CD4-positive, alpha-beta T cell treated with Interferon gamma for 1 hour (primary cell): ENCODE data around the gene NEURL1.
"Not testable (repeated sequence)": the region's sequence is repeated elsewhere in the genome, so short reads cannot be mapped to it uniquely, and the experiment has no call there.

ENCODE experiments used
- DNase-seq: peaks from one replicate; pipeline ENCODE4 v3.0.0-alpha.2; 2020

The NEURL1 gene

DNA sequence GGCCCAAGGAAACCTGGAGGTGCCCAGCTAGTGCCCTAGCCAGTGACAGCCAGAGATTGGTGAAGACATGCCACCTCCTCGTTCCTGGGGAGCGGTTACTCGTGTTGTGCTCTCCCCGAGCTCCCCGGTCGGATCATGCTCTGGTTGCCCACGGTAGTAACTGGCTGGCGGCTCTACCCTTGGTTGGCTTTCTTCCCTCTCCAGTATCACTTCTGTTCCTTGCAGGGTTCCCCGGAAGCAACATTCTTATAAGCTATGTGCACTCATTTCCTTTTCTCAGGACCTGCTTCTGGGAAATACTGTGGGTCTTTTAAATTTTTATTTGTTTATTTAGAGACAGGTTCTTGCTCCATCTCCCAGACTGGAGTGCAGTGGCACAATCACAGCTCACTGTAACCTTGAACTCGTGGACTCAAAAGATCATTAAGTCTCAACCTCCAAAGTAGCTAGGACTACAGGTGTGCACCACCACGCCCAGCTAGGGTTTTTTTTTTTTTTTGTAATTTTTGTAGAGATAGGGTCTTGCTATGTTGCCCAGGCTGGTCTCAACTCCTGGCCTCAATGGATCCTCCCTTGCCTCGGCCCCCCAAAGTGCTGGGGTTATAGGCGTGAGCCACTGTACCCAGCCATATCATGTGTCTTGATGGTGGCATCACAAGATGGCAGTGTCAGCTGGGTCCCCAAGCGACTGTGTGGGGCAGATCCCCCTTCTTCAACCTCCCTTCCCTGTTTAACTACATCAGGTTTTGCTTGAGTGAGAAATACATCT, 27.9 kb upstream of the NEURL1 start:
- DNase-seq = peak; percentile 43

DNA sequence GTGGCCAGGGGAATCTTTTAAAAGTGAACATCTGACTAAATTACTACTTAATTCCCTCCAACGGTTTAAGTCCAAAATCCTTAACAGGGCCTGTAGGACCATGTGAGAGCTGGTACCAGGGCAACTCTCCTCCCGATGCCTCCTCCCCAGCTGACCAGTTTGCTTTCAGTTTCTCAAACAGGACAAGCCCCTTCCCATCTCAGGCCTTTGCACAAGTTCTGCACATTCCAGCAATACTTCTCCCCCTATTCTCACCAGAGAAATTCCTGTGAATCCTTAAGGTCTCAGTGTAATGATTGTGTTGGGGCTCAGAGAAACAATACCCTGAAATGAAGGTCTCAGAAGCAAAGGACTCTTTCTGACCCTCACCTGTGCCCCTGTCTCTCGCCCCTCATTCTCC, 26.8 kb upstream of the NEURL1 start:
- DNase-seq = no peak

DNA sequence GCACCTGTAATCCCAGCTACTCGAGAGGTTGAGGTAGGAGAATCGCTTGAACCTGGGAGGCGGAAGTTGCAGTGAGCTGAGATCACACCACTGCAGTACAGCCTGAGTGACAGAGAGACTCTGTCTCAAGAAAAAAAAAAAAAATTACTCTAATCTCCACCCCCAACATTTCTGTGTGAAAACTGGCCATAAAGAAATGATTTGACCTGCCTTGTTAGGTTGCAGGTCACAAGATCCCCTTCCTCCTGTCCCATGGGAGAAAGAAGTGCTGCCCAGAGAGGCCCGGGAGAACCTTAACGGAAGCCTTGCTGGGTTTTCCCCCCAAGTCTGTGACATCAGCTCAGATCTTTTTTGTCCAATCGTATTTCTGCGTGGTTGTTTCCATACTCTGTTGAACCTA, 26.1 kb upstream of the NEURL1 start:
- peak; percentile 34 for DNase-seq

DNA sequence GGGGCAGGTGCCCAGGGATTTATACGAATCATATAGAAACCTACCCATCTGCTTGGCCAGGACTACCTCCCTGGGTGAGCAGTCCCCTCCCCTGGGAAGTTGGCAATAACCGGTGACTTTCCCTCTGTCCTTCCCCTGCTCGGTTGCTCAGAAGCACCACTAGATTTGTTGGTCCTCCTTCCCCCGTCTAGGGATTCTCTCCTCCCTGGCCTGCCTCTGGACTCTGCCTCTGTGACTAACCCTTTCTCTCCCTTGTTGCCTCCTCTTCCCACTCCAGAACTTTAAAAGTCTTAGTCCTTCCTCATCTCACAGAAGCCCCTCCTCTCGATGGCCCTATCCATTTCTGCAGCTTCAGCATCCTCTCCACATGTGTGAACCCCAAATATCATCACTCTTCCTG, 24.3 kb upstream of the NEURL1 start:
- no peak for DNase-seq

DNA sequence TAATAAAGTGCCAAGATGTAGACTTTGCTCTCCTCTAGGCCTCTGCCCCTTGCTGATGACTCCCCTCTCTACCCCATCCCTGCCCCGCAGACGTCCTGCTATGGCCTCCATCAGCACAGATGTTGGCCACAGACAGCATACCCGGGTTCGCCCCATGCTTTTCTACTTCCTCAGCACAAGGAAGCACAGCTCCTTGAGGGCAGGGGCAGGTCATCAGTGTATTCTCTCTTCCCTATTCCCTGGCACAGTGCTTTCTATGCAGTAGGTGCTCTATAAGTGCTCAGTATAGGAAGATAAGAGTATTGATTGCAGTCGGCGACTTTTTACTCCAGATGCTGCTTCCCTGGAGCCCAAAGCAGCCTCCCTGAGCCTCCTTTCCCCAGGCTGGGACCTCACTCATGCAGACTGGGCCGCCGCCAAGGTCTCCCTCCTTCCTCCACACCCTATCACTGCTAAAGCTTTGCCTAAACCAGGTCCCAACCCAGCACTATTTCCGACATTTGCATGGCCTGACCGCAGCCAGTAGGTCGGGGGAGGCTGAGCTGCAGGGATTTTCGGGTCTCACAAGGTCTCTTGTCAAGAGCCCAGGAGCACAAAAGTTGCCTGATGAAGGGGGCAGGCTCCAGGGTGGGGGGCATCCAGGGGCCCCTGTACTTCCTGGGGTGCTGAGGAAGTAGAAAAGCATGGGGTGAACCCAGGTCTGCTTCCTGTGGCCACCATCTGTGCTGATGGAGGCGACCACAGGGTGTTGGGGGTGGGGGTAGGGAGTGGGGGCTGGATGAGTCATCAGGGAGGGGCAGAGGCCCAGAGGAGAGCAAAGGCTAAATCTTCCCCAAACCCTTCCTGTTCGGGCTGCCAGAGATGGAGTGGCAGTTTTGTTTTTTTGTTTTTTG, 22.5 kb upstream of the NEURL1 start:
- DNase-seq = peak; percentile 78

DNA sequence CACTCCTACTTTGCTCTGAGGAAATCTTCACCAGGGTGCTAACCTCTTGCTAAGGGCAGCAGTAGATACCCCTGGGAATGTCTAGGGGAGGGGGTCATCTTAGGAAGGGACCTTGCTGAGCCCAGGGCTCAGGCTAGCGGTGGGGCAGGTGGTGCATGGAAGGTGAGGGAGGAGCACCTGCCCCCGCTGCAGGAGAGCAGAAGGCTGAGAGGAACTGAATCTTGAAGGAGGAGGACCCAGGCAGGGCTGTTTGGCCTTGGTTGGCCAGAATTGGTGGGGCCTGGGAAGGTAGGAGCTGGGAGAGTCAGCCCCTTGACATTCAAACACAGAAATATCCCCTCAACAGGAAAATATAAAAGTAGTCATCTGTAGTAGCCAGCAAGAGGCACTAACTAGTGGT, 21.5 kb upstream of the NEURL1 start:
- no peak for DNase-seq

DNA sequence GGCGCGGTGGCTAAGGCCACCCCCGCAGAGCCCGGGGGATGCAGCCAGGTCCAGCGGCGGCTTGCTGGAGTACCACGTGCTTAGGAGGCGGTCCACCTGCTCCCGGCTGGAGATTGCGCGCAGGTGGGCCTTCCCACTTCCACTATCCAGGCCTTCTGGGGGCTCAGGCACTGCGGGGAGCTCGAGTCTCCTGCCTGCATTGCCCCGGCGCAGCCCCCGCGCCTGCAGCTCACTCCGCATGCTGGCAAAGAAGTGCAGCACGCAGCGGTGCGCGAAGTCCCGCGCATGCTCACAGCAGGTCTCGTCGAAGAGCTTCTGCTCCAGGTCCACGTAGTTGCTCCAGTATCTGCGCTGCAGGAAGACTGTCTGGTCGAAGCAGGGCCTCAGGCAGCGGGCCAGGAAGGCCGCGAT, 20.2 kb upstream of the NEURL1 start:
- no peak for DNase-seq

DNA sequence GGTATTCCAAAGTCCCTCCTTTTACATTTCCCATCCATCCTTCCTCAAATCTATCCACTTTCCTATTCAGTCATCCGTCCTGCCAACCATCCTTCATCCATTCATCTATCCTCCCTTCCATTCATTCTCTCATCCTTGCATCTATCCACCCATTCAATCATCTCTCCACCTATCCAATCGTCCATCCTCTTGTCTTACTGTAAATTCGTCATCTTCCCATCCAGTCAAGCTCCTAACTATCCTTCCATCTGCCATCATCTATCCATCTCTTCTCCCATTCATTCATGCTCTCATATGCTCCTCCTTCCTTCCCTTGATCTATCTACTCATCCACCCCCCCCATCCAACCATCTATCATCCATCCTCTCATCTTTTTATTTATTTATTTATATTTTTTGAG, 19.4 kb upstream of the NEURL1 start:
- no peak for DNase-seq

DNA sequence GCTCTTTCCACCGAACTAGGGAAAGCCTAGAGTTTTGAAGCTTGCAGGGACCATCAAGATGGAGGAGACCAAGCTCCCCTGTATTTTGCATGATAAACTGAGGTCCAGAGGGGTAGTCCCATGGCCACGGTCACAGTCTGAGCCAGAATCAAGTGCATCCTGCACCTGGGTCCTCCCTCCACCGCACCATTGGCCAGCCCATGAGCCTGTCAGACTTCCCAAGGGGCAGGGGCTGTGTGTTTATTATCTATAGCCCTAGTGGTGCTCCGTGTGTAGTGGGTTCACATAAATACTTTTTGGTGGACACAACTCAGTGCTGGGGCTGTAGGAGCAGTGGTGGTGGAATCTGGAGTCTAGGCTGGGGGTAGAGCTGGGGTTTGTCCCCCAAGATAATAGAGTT, 18.1 kb upstream of the NEURL1 start:
- no peak for DNase-seq

DNA sequence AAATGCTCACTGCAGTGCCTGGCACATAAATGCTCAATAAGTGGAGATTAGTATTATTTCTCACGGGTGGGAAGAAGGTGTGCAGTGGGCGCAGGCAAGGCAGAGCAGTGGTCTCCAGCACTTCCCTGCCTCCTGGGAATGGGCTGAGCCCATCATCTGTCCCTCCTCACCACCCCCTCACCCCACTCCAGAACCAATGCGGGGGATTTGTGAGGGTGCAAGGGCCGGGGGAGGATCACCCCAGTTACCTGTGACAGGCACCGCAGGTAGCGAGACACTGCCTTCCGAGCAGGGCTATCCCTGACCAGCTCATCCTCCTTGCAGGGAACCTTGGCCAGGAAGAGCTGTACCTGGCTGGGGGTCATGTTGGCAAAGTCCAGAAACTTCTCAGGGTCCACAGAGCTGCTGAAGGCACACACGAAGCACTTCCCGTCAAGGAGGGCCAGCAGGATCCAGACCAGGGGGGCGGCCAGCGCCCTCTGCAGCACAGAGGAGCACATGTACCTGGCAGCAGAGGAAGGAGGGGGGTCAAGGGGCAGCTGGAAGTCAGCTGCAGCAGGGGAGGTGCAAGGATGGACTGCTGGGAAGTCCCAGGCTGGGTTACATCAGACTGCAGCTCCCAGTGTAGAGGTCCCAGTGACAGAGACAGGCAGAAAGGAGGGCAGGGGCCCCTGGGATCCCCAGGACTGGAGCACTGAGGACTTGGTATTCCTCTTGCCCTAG, 17.3 kb upstream of the NEURL1 start:
- DNase-seq = peak; percentile 16

DNA sequence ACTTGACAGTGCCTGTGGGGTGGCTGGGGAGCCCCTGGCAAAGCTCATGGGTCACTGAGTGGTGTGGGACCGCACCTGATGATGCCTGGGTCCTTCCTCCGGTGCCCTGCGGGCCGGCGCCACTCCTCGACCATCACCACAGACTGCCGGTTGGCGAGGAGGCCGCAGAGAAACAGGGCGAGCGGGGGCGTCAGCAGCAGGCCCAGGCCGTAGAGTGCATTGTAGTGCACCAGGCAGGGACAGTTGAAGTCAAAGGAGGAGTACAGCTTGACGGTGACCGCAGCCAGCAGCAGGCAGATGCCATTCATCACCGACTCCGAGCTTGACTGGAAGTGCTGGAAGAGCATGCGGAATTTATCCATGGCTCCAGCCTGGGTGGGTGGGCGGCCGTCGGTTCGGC, 14.8 kb upstream of the NEURL1 start:
- no peak for DNase-seq

DNA sequence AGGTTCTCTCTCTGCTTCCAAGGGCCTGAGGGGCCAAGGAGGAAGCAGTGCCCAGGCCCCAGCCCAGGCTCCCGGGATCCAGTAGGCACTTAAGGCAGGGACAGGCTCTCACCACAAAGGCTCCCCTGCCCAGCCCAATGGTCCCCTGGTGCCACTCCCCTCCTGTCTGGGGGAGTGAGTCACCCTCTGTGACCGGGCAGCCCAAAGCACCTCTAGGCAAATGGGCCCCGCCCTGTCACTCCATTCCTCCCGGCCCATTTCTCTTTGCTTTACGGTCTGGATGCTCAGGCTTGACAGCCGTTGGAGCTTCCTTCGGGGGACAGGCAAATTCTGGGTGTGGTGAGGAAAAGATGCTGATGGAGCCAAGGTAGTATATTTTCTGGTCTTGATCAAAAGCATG, 14.4 kb upstream of the NEURL1 start, which contains the start of gene CALHM3:
Gene CALHM3, minus strand, starts transcription at position 106 of the 400 bp plus-strand sequence. CDS start 208 bp downstream, outside the sequence.
- DNase-seq = no peak

DNA sequence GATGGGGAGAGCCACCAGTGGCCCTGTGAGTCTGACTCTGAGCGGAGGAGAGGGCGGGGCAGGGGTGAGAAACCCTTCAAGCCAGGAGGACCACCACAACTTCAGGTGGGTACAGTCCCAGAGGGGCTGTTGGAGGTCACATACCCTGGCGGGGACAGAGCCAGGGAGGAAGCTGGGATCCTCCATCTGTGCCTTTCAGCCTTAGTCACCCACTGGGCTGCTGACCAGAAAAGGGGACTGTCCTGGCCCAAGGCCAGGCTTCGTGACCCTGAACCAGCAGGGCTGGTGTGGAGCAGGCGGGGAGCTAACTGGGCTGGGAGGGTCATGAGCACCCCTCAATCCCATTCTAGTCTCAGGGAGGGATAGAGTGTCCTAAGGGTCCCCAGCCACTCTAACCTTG, 13.0 kb upstream of the NEURL1 start:
- DNase-seq = no peak

DNA sequence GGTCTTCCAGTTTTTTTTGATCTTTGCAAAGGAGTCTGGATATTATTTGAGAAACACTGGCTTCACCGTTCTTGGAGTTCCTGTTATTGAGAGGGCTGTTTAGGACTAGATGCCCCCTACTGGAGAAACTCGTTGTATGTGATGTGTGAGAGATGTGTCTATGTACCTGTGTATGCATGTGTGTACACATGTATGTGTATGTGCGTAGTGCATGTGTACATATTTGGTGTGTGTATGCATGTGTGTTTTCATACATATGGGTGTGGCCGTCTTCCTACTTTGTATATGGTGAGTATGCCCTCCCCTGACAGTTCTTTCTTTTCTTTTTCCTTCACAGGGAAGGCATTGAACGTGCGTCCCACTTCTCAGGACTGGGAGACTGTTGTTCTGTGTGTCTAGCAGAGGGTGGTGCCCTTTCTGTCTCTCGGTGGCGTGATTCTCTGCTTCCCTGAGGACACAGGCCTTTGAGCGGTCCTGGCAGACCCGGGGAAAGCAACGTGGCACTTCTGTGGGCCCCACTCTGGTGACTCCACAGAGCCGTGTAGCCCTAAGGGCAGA, 11.5 kb upstream of the NEURL1 start:
- DNase-seq = no peak

DNA sequence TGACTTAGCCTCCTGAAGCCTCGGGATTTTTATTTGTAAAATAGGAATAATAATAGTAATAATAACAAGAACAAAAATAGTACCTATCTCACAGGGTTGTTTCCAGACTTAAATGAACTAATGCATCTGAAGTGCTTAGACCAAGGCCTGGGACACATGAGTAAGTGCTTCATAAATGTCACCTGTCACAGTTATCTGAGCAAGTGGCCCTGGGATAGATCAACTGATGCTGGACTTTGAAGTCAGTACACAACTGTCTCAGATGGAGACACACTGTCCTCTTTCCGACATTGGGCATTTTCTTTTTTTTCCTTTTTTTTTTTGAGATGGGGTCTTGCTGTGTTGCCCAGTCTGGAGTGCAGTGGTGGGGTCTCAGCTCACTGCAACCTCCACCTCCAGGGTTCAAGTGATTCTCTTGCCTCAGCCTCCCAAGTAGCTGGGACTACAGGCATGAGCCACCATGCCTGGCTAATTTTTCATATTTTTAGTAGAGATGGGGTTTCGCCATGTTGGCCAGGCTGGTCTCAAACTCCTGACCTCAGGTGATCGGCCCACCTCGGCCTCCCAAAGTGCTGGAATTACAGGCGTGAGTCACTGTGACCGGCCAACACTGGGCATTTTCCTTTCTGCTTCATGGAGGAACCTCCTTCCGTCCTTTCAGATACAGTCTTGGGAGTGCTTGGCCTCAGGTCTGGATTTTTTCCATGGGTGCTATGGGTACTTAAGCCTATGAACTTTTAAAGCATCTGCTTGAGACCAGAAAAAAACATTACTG, 6.7 kb upstream of the NEURL1 start:
- not testable (repeated sequence) for DNase-seq

DNA sequence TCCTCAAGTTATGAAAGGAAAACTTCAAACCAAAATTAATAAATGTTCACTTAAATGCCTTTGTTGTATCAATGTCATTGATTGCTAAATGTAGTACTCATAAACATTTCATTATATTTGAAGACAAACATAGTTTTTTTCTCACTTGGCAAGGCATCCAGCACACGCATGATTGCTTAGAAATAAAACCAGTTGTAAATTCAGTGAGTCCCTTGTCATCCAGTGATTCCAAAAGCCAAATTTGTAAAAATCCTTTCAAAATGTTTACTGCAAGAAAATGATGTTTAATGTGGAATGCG, 6.1 kb upstream of the NEURL1 start:
- DNase-seq = no peak

DNA sequence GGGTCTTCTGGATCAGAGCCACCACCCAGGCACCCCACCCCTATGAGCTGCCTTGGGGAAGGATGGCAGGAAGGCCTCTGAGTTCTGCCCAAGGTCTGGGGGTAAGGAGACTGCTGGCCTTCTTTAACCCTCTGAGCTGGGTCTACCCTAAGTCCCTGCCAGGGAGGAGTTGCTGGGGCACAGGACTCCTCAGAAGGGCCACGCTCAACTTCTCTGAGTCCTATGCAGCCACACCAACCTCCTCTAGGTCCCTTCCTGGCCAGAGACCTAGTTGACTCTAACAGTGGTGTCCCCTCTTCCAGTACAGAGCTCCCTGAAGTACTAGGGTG, 2.6 kb upstream of the NEURL1 start:
- DNase-seq = no peak

DNA sequence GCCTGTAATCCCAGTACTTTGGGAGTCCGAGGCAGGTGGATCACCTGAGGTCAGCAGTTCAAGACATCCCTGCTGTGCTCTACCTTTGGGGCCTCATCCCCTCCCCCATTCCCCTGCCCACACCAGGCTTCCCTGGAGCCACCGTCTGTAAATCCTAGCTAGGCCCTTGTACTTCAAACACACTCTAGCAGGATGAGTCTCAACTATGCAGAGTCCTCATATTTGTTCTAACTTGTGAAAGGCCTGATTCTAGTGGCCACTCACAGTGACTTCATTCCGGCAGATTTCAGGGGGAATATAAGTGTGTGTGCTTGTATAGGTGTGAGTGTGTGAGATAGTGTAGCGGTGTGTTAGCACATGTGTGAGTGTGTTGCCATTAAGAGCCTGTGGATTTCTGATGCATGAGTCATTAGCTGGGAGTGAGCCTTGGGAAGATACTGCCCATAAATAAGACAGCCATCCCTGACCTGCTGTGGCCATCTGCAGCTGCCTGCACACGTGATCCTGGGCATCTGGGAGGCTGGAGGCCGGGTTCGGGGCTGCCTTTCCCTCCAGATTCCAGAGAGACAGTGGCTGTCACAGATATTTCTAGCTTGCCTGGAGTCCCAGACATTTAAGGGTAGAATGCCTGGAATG, 1.7 kb upstream of the NEURL1 start:
- no peak for DNase-seq

DNA sequence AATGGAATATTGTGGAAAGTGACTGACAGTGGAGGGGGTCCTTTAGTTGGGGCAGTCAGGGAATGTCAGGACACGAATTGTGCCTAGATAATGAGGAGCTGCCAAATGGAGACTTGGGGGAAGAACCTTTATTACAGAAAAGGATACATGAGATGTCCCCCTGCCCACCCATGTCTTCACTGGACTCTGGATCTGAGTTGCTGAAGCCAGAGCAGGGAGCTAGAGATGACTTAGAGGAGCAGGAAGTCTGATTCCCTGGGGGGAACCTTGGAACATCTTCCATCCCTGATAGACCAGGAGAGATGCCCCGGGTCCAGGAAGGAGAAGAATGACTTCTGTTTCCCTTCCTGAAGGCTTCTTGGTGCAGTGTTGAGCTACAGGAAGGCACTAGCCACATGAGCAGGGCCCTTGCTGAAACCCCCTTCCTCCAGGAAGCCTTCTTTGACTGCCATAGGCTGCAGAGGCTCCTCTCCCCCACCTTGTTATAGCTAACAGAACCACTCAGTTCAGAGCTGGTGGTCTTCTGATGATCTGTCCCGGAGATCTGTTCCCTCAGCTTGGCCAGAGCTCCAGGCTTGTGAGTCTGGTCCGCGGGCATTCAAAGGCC, 747 bp upstream of the NEURL1 start:
- no peak for DNase-seq

DNA sequence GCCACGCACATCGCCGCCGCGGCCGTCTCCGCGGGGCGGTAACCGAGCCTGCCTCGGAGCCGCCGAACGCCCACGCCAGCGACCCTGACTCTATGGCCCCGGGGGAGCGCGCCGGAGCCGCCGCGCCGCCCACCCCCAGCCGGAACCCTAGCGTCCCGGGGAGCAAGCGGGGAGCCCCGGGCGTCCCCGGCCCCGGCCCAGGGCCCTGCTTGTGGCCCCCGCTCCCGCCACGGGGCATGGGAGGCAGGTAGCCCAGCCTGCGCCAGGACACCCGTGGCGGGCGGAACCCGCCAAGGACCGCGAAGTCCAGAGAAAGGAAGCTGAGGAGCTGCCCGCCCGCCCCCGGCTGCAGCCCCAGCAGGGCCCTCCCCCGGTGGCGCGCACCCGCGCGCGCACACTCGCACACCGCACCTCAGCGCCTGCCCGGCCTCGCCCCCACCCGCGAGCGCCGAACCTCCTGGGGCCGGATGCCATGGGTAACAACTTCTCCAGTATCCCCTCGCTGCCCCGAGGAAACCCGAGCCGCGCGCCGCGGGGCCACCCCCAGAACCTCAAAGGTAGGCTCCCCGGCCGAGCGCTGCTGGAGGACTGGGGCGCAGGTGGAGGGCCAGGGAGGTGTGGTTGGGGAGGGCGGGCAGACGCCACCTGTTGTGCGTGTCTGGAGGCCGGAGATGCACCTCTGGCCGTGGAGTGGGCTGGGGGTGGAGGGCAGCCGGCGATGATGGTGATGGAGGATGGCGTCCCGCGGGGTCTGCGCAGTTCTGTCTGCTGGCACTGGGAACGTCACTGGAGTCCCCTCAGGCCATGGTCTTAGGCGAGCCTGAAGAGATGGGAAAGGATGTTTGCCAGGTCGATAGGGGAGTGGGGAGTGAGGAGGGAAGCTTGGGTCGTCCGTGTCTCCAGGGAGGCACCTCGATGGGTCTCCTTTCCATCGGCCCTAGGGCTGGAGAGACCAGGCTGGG, 692 bp downstream of the NEURL1 start:
- no peak for DNase-seq

DNA sequence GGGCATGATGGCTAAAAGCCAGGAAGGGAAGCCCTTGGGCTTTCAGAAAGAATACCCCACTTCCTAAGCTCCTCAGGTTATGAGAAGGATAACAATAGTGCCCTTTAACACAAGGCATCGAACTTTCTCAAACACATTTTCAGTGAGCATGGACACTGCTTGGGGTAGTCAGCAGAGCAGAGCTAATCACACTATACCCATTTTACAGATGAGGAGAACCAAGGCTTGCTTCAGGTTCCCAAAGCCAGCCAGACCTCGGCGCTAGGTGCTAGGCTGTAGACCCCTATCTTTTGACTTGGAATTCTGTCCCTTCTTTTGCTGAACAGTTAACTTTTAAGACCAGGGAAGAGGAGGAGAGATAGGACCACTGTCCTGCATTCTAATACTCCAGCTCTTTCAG, 1.8 kb downstream of the NEURL1 start:
- DNase-seq = no peak
